HepG2 (cell line): ENCODE results near the gene PPM1K. TPM values are rescaled to one million over a fixed set of nuclear protein-coding genes. Genes with fewer than 3 reads are reported as not detected.

Experiments
- ATAC-seq: fragments of 200-7000 bp; cut with Tn5 transposase; 3 replicates; pipeline ENCODE4 v1.9.1; 2020; ENCODE audit warnings: mild to moderate bottlenecking, moderate library complexity
- BruUV-seq: library from RNA; stranded (reverse); fragments of 400-500 nt; replicated peaks from 2 replicates; lab custom pipeline; 2021; lab: Mats Ljungman, UMichigan
- CTCF ChIA-PET: fragments of 300-600 bp; formaldehyde crosslinking; extraction: SDS; loops from one replicate; lab custom pipeline; 2021; ENCODE audit warnings: low total read pairs, inconsistent platforms, low intra/inter-chr PET ratio; lab: Yijun Ruan, JAX
- POLR2A ChIA-PET: fragments of 350-600 bp; sonication (Branson Sonifier 250); formaldehyde crosslinking; loops from one replicate; lab custom pipeline; 2020; ENCODE audit warnings: antibody characterized with exemption, inconsistent platforms; lab: Yijun Ruan, JAX
- DNase-seq: peaks from one replicate; pipeline ENCODE4 v3.0.0-alpha.2; 2015; ENCODE audit warnings: low spot score
- FAIRE-seq: peaks from 3 replicates; lab custom pipeline; 2011; peaks lifted over from hg19 to GRCh38; lab: Jason Lieb, UNC
- H2AFZ ChIP-seq: one replicate; pipeline ENCODE4 v1.6.1; 2011; ENCODE audit warnings: low read length, inconsistent platforms
- H3K27ac ChIP-seq: fragments of 300-600 bp; 3 replicates; pipeline ENCODE4 v1.8.0; 2011; ENCODE audit warnings: mixed run types, mild to moderate bottlenecking, mixed read lengths, low read length, inconsistent platforms; ENCODE audit not compliant: insufficient read depth; ENCODE audit errors: extremely low read length
- H3K27me3 ChIP-seq, 2 experiments: fragments of 200-600 bp in 1 of 2; 2 replicates in 1 of 2; 3 replicates in 1 of 2; pipeline versions ENCODE4 v1.6.0 to v1.8.0; 2011; ENCODE audit warnings: low read length in 2 of 2, mild to moderate bottlenecking in 2 of 2, moderate library complexity in 2 of 2, inconsistent platforms in 1 of 2; ENCODE audit not compliant: insufficient read depth in 2 of 2, control insufficient read depth in 1 of 2
- H3K36me3 ChIP-seq, 2 experiments: fragments of 200-600 bp in 1 of 2; replicated peaks in 1 of 2; 2 replicates in 1 of 2; 3 replicates in 1 of 2; pipeline versions ENCODE4 v1.5.1 to v1.8.0; 2011; ENCODE audit warnings: low read length in 2 of 2, inconsistent platforms in 1 of 2; ENCODE audit not compliant: insufficient read depth in 2 of 2, control insufficient read depth in 1 of 2
- H3K4me1 ChIP-seq: 2 replicates; pipeline ENCODE4 v1.5.1; 2012; ENCODE audit warnings: low read length, inconsistent platforms; ENCODE audit not compliant: insufficient read depth
- H3K4me2 ChIP-seq: 2 replicates; pipeline ENCODE4 v1.6.0; 2011; ENCODE audit warnings: low read depth, low read length, inconsistent platforms
- H3K4me3 ChIP-seq, 3 experiments: fragments of 200-600 bp in 1 of 3; sonication (generic), shearing (Covaris generic) in 1 of 3; replicated peaks in 1 of 3; 2 replicates each; pipeline ENCODE4 v1.5.1; 2011 to 2016; ENCODE audit warnings: low read length in 3 of 3, inconsistent platforms in 2 of 3, low read depth in 2 of 3, mild to moderate bottlenecking in 2 of 3, control low read depth in 1 of 3, mixed read lengths in 1 of 3; ENCODE audit not compliant: insufficient read depth in 1 of 3
- H3K79me2 ChIP-seq: one replicate; pipeline ENCODE4 v1.6.1; 2011; ENCODE audit warnings: low read length, inconsistent platforms; ENCODE audit not compliant: insufficient read depth
- H3K9ac ChIP-seq: 2 replicates; pipeline ENCODE4 v1.6.0; 2011; ENCODE audit warnings: mild to moderate bottlenecking, low read depth, low read length, inconsistent platforms; ENCODE audit not compliant: insufficient read depth
- H3K9me3 ChIP-seq: 2 replicates; pipeline ENCODE4 v1.5.1; 2012; ENCODE audit warnings: mild to moderate bottlenecking, low read length
- H4K20me1 ChIP-seq: 2 replicates; pipeline ENCODE4 v1.6.0; 2011; ENCODE audit warnings: inconsistent platforms, mild to moderate bottlenecking, low read length, moderate library complexity; ENCODE audit not compliant: insufficient read depth
- ARID2 ChIP-seq: sonication (generic); formaldehyde crosslinking; IDR thresholded peaks from 2 replicates; pipeline ENCODE4 v1.8.1; 2022; ENCODE audit warnings: mild to moderate bottlenecking, missing genetic modification reagents, borderline replicate concordance
- ATAD3A ChIP-seq: sonication (generic); formaldehyde crosslinking; IDR thresholded peaks from 2 replicates; pipeline ENCODE4 v1.4.0; 2020; ENCODE audit warnings: missing genetic modification reagents
- CENPT ChIP-seq: sonication (generic); formaldehyde crosslinking; IDR thresholded peaks from 2 replicates; pipeline ENCODE4 v1.8.0; 2022; ENCODE audit warnings: low read depth, mild to moderate bottlenecking, moderate library complexity, missing genetic modification reagents
- GTF3A ChIP-seq: sonication (generic); formaldehyde crosslinking; conservative IDR thresholded peaks from 2 replicates; pipeline ENCODE4 v1.4.0; 2020; ENCODE audit warnings: mild to moderate bottlenecking, missing genetic modification reagents
- JARID2 ChIP-seq: sonication (generic); formaldehyde crosslinking; IDR thresholded peaks from 2 replicates; pipeline ENCODE4 v1.8.1; 2023; ENCODE audit warnings: missing genetic modification reagents, inconsistent platforms; ENCODE audit not compliant: insufficient replicate concordance
- LBX2 ChIP-seq: sonication (generic); formaldehyde crosslinking; IDR thresholded peaks from 2 replicates; pipeline ENCODE4 v1.5.0; 2020; ENCODE audit warnings: missing genetic modification reagents, mild to moderate bottlenecking, borderline replicate concordance
- MEIS1 ChIP-seq: sonication (generic); formaldehyde crosslinking; IDR thresholded peaks from 2 replicates; pipeline ENCODE4 v1.9.0; 2021; ENCODE audit warnings: mild to moderate bottlenecking, missing genetic modification reagents, moderate library complexity, borderline replicate concordance
- NFIB ChIP-seq: sonication (generic); formaldehyde crosslinking; IDR thresholded peaks from 2 replicates; pipeline ENCODE4 v1.9.0; 2021; ENCODE audit warnings: missing genetic modification reagents, mild to moderate bottlenecking, borderline replicate concordance
- PHF5A ChIP-seq: IDR thresholded peaks from one replicate; pipeline ENCODE4 v1.6.1; 2018; ENCODE audit warnings: low read depth, missing genetic modification reagents; ENCODE audit not compliant: unreplicated experiment
- RFXANK ChIP-seq: IDR thresholded peaks from 2 replicates; pipeline ENCODE4 v1.6.1; 2016
- RNF2 ChIP-seq: fragments of 450-650 bp; conservative IDR thresholded peaks from 2 replicates; pipeline ENCODE4 v1.6.1; 2016; ENCODE audit warnings: low read depth
- SIX1 ChIP-seq: sonication (generic); formaldehyde crosslinking; IDR thresholded peaks from 2 replicates; pipeline ENCODE4 v1.4.0; 2020; ENCODE audit warnings: missing genetic modification reagents, borderline replicate concordance
- SOX13 ChIP-seq, 3 experiments: fragments of 450-650 bp in 1 of 3; sonication (generic) in 1 of 3; formaldehyde crosslinking in 1 of 3; IDR thresholded peaks in 2 of 3; conservative IDR thresholded peaks in 1 of 3; 2 replicates each; pipeline versions ENCODE4 v1.5.0 to v1.6.1; 2016 to 2020; ENCODE audit warnings: antibody characterized with exemption in 1 of 3, mild to moderate bottlenecking in 1 of 3, missing compliant biosample characterization in 1 of 3, missing genetic modification reagents in 1 of 3, moderate library complexity in 1 of 3
- SRF ChIP-seq: IDR thresholded peaks from 2 replicates; pipeline ENCODE4 v1.6.1; 2011; ENCODE audit warnings: mild to moderate bottlenecking, low read depth, low read length, moderate library complexity
- ZC3H4 ChIP-seq: sonication (generic); formaldehyde crosslinking; IDR thresholded peaks from 2 replicates; pipeline ENCODE4 v1.4.0; 2020; ENCODE audit warnings: missing genetic modification reagents, borderline replicate concordance
- ZFP36L1 ChIP-seq: sonication (generic); formaldehyde crosslinking; IDR thresholded peaks from 2 replicates; pipeline ENCODE4 v1.8.0; 2022; ENCODE audit warnings: mild to moderate bottlenecking, missing genetic modification reagents, moderate library complexity
- ZFP91 ChIP-seq: sonication (generic); formaldehyde crosslinking; IDR thresholded peaks from 2 replicates; pipeline ENCODE4 v1.9.0; 2022; ENCODE audit warnings: missing genetic modification reagents, mild to moderate bottlenecking, borderline replicate concordance
- ZNF256 ChIP-seq: sonication (generic); formaldehyde crosslinking; conservative IDR thresholded peaks from 2 replicates; pipeline ENCODE4 v1.4.0; 2020; ENCODE audit warnings: missing genetic modification reagents
- ZNF282 ChIP-seq: fragments of 450-650 bp; IDR thresholded peaks from 2 replicates; pipeline ENCODE4 v1.6.1; 2018; ENCODE audit not compliant: partially characterized antibody
- WGBS: methylation state at CpG from one replicate; pipeline ENCODE4 v1.1.6; 2017; ENCODE audit warnings: low lambda C conversion rate; 5-methylcytosine and 5-hydroxymethylcytosine counted together
- in situ Hi-C: cut with HindIII; loops from 2 replicates; pipeline ENCODE4 v1.10.0; 2017; ENCODE audit warnings: low pct_unique_long_range_greater_than_20kb; ENCODE audit not compliant: extremely low pct_ligation_motif_present
- intact Hi-C: fragments of 100-400 bp; cut with micrococcal nuclease; formaldehyde crosslinking; loops from one replicate; pipeline ENCODE4 v1.10.0; 2022; ENCODE audit not compliant: unreplicated experiment
- polyA plus RNA-seq, 8 experiments: library from polyadenylated mRNA; depleted of rRNA in 3 of 8; stranded (reverse) in 7 of 8; unstranded in 1 of 8; fragments of >200 nt; fragmentation: Illumina TruSeq in 4 of 8; extraction: Trizol in 4 of 8; gene quantifications; 2 replicates each; pipeline versions ENCODE4 v1.2.1 to v1.2.3, GENCODE V29; 2011 to 2016; ENCODE audit warnings: low read depth in 4 of 8, missing spikeins in 1 of 8, mixed read lengths in 1 of 8; ENCODE audit not compliant: insufficient read depth in 1 of 8
- total RNA-seq, 5 experiments: library from RNA; depleted of rRNA; stranded (reverse); fragments of >200 nt; fragmentation: Illumina TruSeq; extraction: Trizol; gene quantifications; 2 replicates each; pipeline ENCODE4 v1.2.3, GENCODE V29; 2016; ENCODE audit warnings: low read depth in 1 of 5
- TF ChIP-seq, protein P1 (sequence below): fragments of 450-650 bp; IDR thresholded peaks from 2 replicates; pipeline ENCODE4 v1.6.1; 2017; ENCODE audit warnings: mild to moderate bottlenecking

PPM1K gene
- total and polyA plus RNA-seq, 2 of the 13 experiments (the other 11 are each of a cell fraction or from before 2014, with no cell fraction given), result 11.9 to 17.8 TPM

DNA sequence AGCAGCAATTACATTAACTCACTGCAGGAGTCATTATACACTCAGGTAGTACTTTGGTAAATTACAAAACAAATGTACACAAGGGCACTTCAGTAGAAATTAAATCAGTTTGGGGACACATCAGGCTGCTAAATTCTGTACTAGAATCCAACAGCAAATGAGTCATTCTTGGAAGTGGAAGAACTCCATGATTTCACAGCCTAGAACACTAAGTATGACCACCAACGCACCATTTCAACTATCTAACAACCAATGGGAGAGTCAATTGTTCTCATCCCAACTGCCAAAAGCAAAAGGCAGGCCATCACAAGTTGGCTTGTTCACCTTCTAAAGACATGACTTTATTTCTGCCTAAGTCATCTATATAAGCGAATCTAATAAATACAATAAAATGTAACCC is 26.6 kb downstream of the PPM1K start:
- Histone ChIP-seq H3K9me3 (no peaks in the 10 kb centered on the region), H3K4me1 (no peaks in the 10 kb centered on the region), H3K36me3 (no peaks in the 10 kb centered on the region), H3K4me2 (no peak overlapping the region), H2AFZ (no peak overlapping the region), H4K20me1 (no peaks in the 10 kb centered on the region), H3K79me2 (no peaks in the 10 kb centered on the region), H3K9ac (no peak overlapping the region), H3K27ac (no peak overlapping the region), H3K27me3 (no peaks in the 10 kb centered on the region), H3K4me3 (no peak overlapping the region)
- WGBS, result 86% methylated on average over 2 of the region's 2 CpGs
- ChIA-PET POLR2A (no interaction called here), CTCF (no interaction called here)
- no peak for FAIRE-seq
- no peak for ATAC-seq
- no TSS peak for BruUV-seq
- intact Hi-C loops, result no loop called here
- in situ Hi-C loops, result no loop called here
- TF ChIP-seq RNF2 (no peak), SRF (no peak), ZNF256 (CRISPR knock-in tag) (no peak), ATAD3A (no peak), NFIB (CRISPR knock-in tag) (no peak), SOX13 (IDR thresholded peaks at IDR 0.05) (no peak), SOX13 (CRISPR knock-in tag; conservative IDR thresholded peaks at IDR 0.05 in 1 of 2, IDR thresholded peaks at IDR 0.05 in 1 of 2) (no peak), ARID2 (CRISPR knock-in tag) (no peak), ZFP91 (CRISPR knock-in tag) (no peak), MEIS1 (CRISPR knock-in tag) (no peak), ZFP36L1 (no peak), CENPT (CRISPR knock-in tag) (no peak), JARID2 (no peak), PHF5A (CRISPR knock-in tag) (no peak), RFXANK (CRISPR knock-in tag) (no peak), ZC3H4 (CRISPR knock-in tag) (no peak), ZNF282 (no peak), GTF3A (CRISPR knock-in tag) (no peak), SIX1 (CRISPR knock-in tag) (no peak), LBX2 (no peak)
- TF ChIP-seq, protein P1, sequence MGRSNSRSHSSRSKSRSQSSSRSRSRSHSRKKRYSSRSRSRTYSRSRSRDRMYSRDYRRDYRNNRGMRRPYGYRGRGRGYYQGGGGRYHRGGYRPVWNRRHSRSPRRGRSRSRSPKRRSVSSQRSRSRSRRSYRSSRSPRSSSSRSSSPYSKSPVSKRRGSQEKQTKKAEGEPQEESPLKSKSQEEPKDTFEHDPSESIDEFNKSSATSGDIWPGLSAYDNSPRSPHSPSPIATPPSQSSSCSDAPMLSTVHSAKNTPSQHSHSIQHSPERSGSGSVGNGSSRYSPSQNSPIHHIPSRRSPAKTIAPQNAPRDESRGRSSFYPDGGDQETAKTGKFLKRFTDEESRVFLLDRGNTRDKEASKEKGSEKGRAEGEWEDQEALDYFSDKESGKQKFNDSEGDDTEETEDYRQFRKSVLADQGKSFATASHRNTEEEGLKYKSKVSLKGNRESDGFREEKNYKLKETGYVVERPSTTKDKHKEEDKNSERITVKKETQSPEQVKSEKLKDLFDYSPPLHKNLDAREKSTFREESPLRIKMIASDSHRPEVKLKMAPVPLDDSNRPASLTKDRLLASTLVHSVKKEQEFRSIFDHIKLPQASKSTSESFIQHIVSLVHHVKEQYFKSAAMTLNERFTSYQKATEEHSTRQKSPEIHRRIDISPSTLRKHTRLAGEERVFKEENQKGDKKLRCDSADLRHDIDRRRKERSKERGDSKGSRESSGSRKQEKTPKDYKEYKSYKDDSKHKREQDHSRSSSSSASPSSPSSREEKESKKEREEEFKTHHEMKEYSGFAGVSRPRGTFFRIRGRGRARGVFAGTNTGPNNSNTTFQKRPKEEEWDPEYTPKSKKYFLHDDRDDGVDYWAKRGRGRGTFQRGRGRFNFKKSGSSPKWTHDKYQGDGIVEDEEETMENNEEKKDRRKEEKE, result no peak
- no peak for DNase-seq
